ENCODE data around the gene KLHL22.

Gene KLHL22

DNA sequence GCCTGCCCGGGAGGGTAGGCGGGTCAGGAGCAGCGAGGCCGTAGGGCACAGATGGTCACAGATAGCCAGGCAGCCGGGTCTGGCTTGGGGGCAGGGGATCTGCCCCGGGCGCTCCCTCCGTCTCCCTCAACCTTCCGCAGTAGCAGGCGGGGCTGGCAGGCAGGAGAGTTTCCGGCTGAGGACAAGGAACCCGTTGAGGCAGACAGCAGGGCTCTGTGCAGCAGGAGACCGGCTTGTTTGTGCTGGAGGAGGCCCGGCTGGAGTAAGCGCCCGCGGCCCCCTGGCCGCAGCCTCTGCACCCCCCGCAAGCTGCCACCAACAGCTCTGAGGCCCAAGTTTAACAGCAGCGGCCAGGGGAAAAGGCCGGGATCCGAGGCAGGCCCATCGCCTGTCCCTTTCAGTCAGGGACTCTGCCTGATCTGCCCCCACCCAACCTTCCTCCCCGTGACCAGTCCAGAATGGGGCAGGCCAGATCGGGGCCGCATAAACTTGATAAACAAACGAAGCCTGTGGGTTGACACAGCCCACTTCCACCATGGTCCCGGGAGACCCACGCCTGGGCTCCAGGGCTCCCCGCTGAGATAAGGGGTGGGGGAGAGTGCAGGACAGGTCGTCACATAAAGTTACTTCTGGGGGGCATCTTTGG is 71.6 kb downstream of the KLHL22 start:
- in situ Hi-C loops (cut with MboI; ENCODE audit: low sequenced_read_pairs): loop anchor here (25.0 kb wide), 1 partner anchor 288 kb away; no protein-coding TSS in a partner anchor

GRCh38 chr22:20423008-20423905 is 72.3 kb downstream of the KLHL22 start:
- in situ Hi-C loops (cut with MboI; ENCODE audit: low sequenced_read_pairs): loop anchor here (25.0 kb wide), 1 partner anchor 289 kb away; no protein-coding TSS in a partner anchor

GRCh38 chr22:20422271-20423007 is 73.2 kb downstream of the KLHL22 start:
- in situ Hi-C loops (cut with MboI; ENCODE audit: low sequenced_read_pairs): loop anchor here (25.0 kb wide), 1 partner anchor 290 kb away; no protein-coding TSS in a partner anchor

- in situ Hi-C loops (cut with MboI; ENCODE audit: low sequenced_read_pairs): loop anchor here (25.0 kb wide), 1 partner anchor 291 kb away; no protein-coding TSS in a partner anchor
These were observed 74.1 kb downstream of the KLHL22 start for GRCh38 chr22:20421507-20421874.

GRCh38 chr22:20420157-20420842 is 75.3 kb downstream of the KLHL22 start:
- in situ Hi-C loops (cut with MboI; ENCODE audit: low sequenced_read_pairs): loop anchor here (25.0 kb wide), 1 partner anchor 292 kb away; no protein-coding TSS in a partner anchor

DNA sequence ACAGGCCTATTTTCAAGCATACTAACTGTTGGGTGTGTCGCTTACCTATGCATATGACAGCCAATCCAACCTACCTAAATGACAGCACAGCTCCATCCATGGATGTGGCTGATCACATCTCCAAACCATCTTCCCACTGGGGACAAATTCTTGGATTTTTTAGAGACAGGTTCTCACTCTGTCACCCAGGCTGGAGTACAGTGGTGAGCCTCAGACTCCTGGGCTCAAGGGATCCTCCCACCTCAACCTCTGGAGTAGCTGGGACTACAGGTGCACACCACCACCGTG is 76.0 kb downstream of the KLHL22 start:
- in situ Hi-C loops (cut with MboI; ENCODE audit: low sequenced_read_pairs): loop anchor here (25.0 kb wide), 1 partner anchor 293 kb away; no protein-coding TSS in a partner anchor

DNA sequence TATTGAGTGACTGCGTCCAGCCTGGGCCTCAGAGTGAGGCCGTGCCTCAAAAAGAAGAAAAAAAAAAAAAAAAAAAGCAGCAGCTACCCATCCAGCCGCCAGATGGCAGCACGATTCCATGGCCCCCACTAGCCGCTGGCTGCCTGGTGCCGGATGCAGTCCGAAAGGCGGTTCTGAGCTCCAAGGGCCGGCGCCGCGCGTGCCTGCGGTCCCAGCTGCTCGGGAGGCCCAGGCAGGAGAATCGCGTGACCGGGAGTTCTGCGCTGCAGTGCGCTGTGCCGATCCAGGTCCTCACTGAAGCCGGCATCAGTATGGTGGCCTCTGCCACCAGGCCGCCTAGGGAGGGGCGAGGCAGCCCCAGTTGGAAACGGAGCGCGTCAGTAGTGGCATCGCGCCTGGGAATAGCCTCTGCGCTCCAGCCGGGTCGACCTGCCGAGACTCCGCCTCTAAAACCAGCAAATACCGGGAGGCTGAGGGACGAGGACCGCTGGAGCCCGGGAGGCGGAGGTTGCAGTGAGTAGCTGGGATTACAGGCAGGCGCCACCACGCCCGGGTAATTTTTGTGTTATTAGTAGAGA is 77.3 kb downstream of the KLHL22 start:
- in situ Hi-C loops (cut with MboI; ENCODE audit: low sequenced_read_pairs): loop anchor here (25.0 kb wide), 1 partner anchor 294 kb away; no protein-coding TSS in a partner anchor

GRCh38 chr22:20415699-20416098 is 79.9 kb downstream of the KLHL22 start:
- in situ Hi-C loops (cut with MboI; ENCODE audit: low sequenced_read_pairs): loop anchor here (25.0 kb wide), 1 partner anchor 297 kb away; no protein-coding TSS in a partner anchor

GRCh38 chr22:20415241-20415640 is 80.4 kb downstream of the KLHL22 start:
- in situ Hi-C loops (cut with MboI; ENCODE audit: low sequenced_read_pairs): loop anchor here (25.0 kb wide), 1 partner anchor 297 kb away; no protein-coding TSS in a partner anchor

GRCh38 chr22:20414450-20414849 is 81.1 kb downstream of the KLHL22 start:
- in situ Hi-C loops (cut with MboI; ENCODE audit: low sequenced_read_pairs): loop anchor here (25.0 kb wide), 1 partner anchor 298 kb away; no protein-coding TSS in a partner anchor

DNA sequence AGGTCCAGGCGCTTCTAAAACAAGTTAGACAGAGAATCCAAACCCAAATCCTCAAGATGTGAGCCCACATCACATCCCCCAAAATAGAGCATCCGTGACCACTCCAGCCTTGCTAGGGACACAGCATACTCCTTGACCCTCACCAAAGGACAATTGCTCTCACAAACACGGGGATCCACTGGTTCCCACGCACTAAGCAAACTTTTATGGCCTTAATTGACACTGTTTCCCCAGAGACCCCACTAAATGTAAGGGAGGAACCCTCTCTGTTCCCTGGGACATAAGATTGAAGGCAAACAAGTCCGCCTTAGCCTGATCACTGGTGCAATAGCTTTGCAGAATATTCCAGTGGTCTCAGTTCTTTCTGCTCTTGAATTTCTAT is 81.5 kb downstream of the KLHL22 start:
- in situ Hi-C loops (cut with MboI; ENCODE audit: low sequenced_read_pairs): loop anchor here (25.0 kb wide), 1 partner anchor 298 kb away; no protein-coding TSS in a partner anchor

DNA sequence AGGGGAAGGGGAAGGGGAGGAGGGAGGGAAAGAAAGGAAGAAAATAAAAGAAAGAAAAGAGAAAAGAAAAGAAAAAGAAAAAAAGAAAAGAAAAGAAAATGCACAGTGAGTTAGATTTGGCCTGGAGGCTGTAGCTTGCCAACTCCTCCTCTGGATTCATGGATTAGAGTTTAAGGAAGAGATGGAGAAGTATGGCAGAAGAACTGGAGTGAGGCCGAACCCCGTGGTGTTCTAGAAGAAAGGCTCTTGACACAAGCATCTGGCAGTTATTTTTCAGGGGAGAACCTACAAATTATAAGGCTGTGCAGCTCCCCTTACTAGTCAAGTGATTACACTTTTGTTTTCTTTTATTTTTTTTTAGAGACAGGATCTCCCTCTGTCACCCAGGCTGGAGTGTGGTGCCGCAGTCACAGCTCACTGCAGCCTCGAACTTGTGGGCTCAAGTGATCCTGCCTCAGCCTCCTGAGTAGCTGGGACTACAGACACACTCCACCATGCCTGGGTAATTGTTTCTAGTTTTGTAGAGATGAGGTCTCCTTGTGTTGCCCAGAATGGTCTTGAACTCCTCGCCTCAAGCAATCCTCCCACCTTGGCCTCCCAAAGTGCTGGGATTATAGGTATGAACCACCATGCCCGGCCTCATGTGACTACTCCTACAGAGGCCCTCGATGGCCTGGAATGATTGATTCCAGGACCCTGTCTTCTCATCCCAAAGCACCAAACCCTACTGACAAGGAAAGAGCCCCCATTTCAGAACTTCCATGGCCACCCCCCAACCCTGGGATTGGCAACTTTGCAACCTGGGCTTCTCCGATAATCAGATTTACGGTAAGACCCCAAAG is 82.2 kb downstream of the KLHL22 start:
- in situ Hi-C loops (cut with MboI; ENCODE audit: low sequenced_read_pairs): loop anchor here (25.0 kb wide), 1 partner anchor 299 kb away; no protein-coding TSS in a partner anchor

- in situ Hi-C loops (cut with MboI; ENCODE audit: low sequenced_read_pairs): loop anchor here (25.0 kb wide), 1 partner anchor 300 kb away; no protein-coding TSS in a partner anchor
These were observed 83.0 kb downstream of the KLHL22 start for GRCh38 chr22:20412474-20413216.

GRCh38 chr22:20409385-20409784 is 86.2 kb downstream of the KLHL22 start:
- in situ Hi-C loops (cut with MboI; ENCODE audit: low sequenced_read_pairs): loop anchor here (25.0 kb wide), 1 partner anchor 303 kb away; no protein-coding TSS in a partner anchor

DNA sequence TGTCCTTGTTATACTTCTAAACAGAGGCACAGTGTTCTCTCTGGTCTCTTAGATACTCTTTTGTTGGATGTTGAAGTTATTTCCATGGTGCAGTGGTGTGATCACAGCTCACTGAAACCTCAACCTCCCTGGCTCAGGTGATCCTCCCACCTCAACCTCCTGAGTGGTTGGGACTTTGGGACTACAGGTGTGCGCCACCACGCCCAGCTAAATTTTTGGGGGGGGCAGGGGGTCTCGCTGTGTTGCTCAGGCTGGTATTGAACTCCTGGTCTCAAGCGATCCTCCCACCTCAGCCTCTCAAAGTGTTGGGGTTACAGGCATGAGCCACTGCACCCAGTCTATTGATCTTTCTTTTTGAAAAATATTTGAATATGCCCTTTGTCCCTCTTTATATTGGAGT is 86.7 kb downstream of the KLHL22 start:
- in situ Hi-C loops (cut with MboI; ENCODE audit: low sequenced_read_pairs): loop anchor here (25.0 kb wide), 1 partner anchor 303 kb away; no protein-coding TSS in a partner anchor

GRCh38 chr22:20407829-20408228 is 87.8 kb downstream of the KLHL22 start:
- in situ Hi-C loops (cut with MboI; ENCODE audit: low sequenced_read_pairs): loop anchor here (25.0 kb wide), 1 partner anchor 304 kb away; no protein-coding TSS in a partner anchor

DNA sequence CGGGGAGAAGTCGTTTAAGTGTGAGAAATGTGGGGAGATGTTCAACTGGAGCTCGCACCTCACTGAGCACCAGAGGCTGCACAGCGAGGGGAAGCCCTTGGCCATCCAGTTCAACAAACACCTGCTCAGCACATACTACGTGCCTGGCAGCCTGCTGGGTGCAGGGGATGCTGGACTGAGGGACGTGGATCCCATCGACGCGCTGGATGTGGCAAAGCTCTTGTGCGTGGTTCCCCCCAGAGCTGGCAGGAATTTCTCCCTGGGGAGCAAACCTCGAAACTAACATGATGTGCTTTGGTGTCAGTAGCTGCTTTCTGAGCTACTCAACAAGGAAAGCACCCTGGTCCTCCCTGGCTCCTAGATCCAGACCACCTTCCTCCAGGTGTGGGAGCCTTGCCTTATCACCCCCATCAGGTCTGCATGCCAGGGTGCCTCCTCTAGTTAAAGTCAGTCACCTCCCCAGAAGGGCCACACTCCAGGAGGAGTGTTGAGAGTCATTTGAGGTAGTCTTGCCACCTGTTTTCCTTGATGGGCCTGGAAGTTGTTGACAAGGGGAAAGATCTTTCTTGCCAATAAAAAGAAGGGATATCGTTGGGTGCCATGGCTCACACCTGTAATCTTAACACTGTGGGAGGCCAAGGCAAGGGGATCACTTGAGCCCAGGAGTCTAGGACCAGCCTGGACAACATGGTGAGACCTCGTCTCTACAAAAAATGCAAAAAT is 88.7 kb downstream of the KLHL22 start:
- in situ Hi-C loops (cut with MboI; ENCODE audit: low sequenced_read_pairs): loop anchor here (25.0 kb wide), 1 partner anchor 305 kb away; no protein-coding TSS in a partner anchor

All from HL-60/S4 (cell line).